ENCODE measurements around the gene PIK3AP1. TPM values are rescaled to one million over a fixed set of nuclear protein-coding genes. Genes with fewer than 3 reads are reported as not detected.

PIK3AP1 gene
- total RNA-seq, 1 experiment from 2014 or later, result 7.1 TPM

GRCh38 chr10:96696845-96697425 lies 23.4 kb downstream of the PIK3AP1 start (continued):
- no peak for TF ChIP-seq EGR1 (IDR thresholded peaks at IDR 0.05; ENCODE audit: low read depth)
- no peak for TF ChIP-seq ZNF274 (IDR thresholded peaks at IDR 0.05; ENCODE audit: low read depth, low read length)

- H4K20me1 ChIP-seq (ENCODE audit: insufficient read depth), result no peaks in the 10 kb centered on the region
These were observed 24.2 kb downstream of the PIK3AP1 start for GRCh38 chr10:96695975-96696634.

GRCh38 chr10:96695366-96695765 lies 24.9 kb downstream of the PIK3AP1 start:
- Histone ChIP-seq H3K4me1 (ENCODE audit: control insufficient read depth in 1 of 2, insufficient read depth in 2 of 2, low read length in 2 of 2) (no peaks in the 10 kb centered on the region), H3K27me3 (ENCODE audit: insufficient read depth, low read length) (no peaks in the 10 kb centered on the region), H3K4me3 (replicated peaks in 1 of 2; ENCODE audit: low read depth in 1 of 2, low read length in 2 of 2) (no peak overlapping the region), H3K4me2 (ENCODE audit: low read length) (no peak overlapping the region), H3K9me3 (ENCODE audit: control insufficient read depth in 1 of 2, insufficient read depth in 1 of 2, low read depth in 1 of 2, low read length in 2 of 2) (no peaks in the 10 kb centered on the region), H3K27ac (ENCODE audit: low read depth, low read length) (no peak overlapping the region), H3K9ac (ENCODE audit: low read length) (no peak overlapping the region), H2AFZ (ENCODE audit: low read depth, low read length, poor library complexity, severe bottlenecking) (no peak overlapping the region), H3K79me2 (ENCODE audit: insufficient read depth, low read length) (no peaks in the 10 kb centered on the region), H3K36me3 (ENCODE audit: control insufficient read depth in 1 of 2, insufficient read depth in 2 of 2, low read length in 2 of 2) (no peaks in the 10 kb centered on the region), H3K9me2 (ENCODE audit: insufficient read depth) (no peaks in the 10 kb centered on the region), H4K20me1 (ENCODE audit: insufficient read depth) (no peaks in the 10 kb centered on the region)
- no TSS peak for BruUV-seq (replicated peaks)
- intact Hi-C loops (cut with micrococcal nuclease), result no loop called here
- DNase-seq (ENCODE audit: low read depth, low spot score), result no peak
- ChIA-PET POLR2A (no interaction called here), RAD21 (ENCODE audit: low non-redundant PET in 1 of 2, low total read pairs in 2 of 2, uncharacterized antibody in 2 of 2, unreplicated experiment in 2 of 2) (no interaction called here), CTCF (no interaction called here)
- ATAC-seq, result no peak
- TF ChIP-seq SP1 (IDR thresholded peaks at IDR 0.05; ENCODE audit: low read depth) (no peak), FOSL1 (IDR thresholded peaks at IDR 0.05; ENCODE audit: low read depth) (no peak), SIN3A (IDR thresholded peaks at IDR 0.05; ENCODE audit: low read depth) (no peak), EZH2 (IDR thresholded peaks at IDR 0.05) (no peak), ZNF274 (IDR thresholded peaks at IDR 0.05; ENCODE audit: low read depth, low read length) (no peak), ATF3 (IDR thresholded peaks at IDR 0.05) (no peak), POLR2A (IDR thresholded peaks at IDR 0.05; ENCODE audit: borderline replicate concordance, extremely low read depth, insufficient read depth, insufficient read length) (no peak), ZFX (IDR thresholded peaks at IDR 0.05) (no peak), JUND (IDR thresholded peaks at IDR 0.05) (no peak), MAX (IDR thresholded peaks at IDR 0.05) (no peak), YY1 (IDR thresholded peaks at IDR 0.05; ENCODE audit: extremely low read depth, insufficient replicate concordance, low read depth, low read length) (no peak), ZBTB33 (IDR thresholded peaks at IDR 0.05; ENCODE audit: extremely low read depth, insufficient replicate concordance, low read length) (no peak), EGR1 (IDR thresholded peaks at IDR 0.05; ENCODE audit: low read depth) (no peak), ELF1 (IDR thresholded peaks at IDR 0.05; ENCODE audit: borderline replicate concordance, low read depth) (no peak), POLR2AphosphoS5 (IDR thresholded peaks at IDR 0.05; ENCODE audit: low read depth, low read length) (no peak), TCF7L2 (IDR thresholded peaks at IDR 0.05; ENCODE audit: borderline replicate concordance, extremely low read depth, insufficient read depth, insufficient read length) (no peak), CEBPB (IDR thresholded peaks at IDR 0.05; ENCODE audit: low read depth) (no peak)

More at GRCh38 chr10:96695975-96696634, 24.2 kb downstream of the PIK3AP1 start:
- H3K9me3 ChIP-seq (ENCODE audit: control insufficient read depth in 1 of 2, insufficient read depth in 1 of 2, low read depth in 1 of 2, low read length in 2 of 2), result no peaks in the 10 kb centered on the region
- H3K9ac ChIP-seq (ENCODE audit: low read length), result no peak overlapping the region
- no TSS peak for BruUV-seq (replicated peaks)
- H3K27ac ChIP-seq (ENCODE audit: low read depth, low read length), result no peak overlapping the region
- no peak for TF ChIP-seq RAD21 (IDR thresholded peaks at IDR 0.05; ENCODE audit: low read depth)
- H2AFZ ChIP-seq (ENCODE audit: low read depth, low read length, poor library complexity, severe bottlenecking), result no peak overlapping the region
- DNase-seq (ENCODE audit: low read depth, low spot score) (no peak), ATAC-seq (no peak)
- RAD21 ChIA-PET (ENCODE audit: low non-redundant PET in 1 of 2, low total read pairs in 2 of 2, uncharacterized antibody in 2 of 2, unreplicated experiment in 2 of 2), result no interaction called here
- H3K9me2 ChIP-seq (ENCODE audit: insufficient read depth), result no peaks in the 10 kb centered on the region
- no peaks in the 10 kb centered on the region for H3K4me1 ChIP-seq (ENCODE audit: control insufficient read depth in 1 of 2, insufficient read depth in 2 of 2, low read length in 2 of 2)
- no peaks in the 10 kb centered on the region for H3K36me3 ChIP-seq (ENCODE audit: control insufficient read depth in 1 of 2, insufficient read depth in 2 of 2, low read length in 2 of 2)
- POLR2A ChIA-PET, result no interaction called here
- no peak overlapping the region for H3K4me3 ChIP-seq (replicated peaks in 1 of 2; ENCODE audit: low read depth in 1 of 2, low read length in 2 of 2)
- no peak overlapping the region for H3K4me2 ChIP-seq (ENCODE audit: low read length)
- intact Hi-C loops (cut with micrococcal nuclease), result no loop called here
- no peaks in the 10 kb centered on the region for H3K79me2 ChIP-seq (ENCODE audit: insufficient read depth, low read length)
- no peaks in the 10 kb centered on the region for H3K27me3 ChIP-seq (ENCODE audit: insufficient read depth, low read length)
- CTCF ChIA-PET, result no interaction called here

Measured in HCT116 (cell line).